ENCODE data around the gene ELMOD2. TPM values are rescaled to one million over a fixed set of nuclear protein-coding genes. Genes with fewer than 3 reads are reported as not detected.

ELMOD2 gene, protein sequence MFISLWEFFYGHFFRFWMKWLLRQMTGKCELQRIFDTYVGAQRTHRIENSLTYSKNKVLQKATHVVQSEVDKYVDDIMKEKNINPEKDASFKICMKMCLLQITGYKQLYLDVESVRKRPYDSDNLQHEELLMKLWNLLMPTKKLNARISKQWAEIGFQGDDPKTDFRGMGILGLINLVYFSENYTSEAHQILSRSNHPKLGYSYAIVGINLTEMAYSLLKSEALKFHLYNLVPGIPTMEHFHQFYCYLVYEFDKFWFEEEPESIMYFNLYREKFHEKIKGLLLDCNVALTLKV
- total RNA-seq (2014; rRNA removed; shearing (Covaris generic); ENCODE audit: low replicate concordance), result 23.0 and 27.8 TPM in 2 replicates

DNA sequence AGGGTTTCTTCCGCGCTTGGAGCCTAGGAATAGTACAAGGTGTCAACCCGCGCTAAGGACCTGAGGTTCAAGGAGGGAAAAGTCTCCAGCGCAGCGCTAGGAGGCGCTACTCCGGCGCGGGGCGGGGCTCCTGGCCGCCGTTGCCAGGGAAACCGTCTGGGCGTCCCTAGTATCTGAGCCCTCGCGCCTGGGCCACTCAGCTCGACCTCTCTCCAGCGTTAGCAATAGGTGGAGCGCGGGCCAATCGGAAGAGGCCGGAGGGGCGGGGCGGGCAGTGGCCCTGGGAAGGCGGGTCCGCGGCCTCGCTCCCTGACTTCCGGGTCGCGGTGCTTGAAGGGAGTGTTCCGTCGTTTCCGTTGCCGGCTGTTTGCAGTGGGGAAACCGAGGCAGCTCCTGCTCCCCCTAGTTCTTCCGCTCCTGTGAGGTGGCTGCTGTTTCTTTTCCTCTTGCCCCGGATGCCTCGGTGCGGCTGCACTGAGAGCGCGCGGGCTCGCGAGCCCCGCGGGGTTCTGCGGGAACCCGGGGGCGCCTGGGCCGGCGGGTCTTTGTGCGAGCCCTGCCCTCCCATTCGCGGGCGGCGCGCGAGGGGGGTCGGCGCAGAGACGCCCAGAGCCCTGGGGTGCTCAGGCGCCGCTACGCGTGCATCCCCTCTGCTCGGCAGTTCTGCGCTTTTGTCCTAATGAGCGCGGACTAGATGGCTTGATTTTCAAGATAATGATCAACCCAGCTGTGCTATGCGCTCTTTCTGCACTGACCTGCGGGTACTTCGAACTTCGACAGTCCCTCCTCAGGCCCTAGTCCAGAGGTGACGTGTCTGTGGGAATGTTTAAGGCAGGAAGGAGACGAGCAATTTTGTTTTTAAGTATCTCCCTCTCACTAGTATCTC is at the start of gene ELMOD2:
ELMOD2 (plus strand) TSS at position 312 of the 886 bp plus-strand sequence. CDS start 1,261 bp downstream, outside the sequence.
- Histone ChIP-seq H3K9ac (ENCODE audit: low read length) (peak within 1 kb of the TSS; percentile 85), H3K4me2 (ENCODE audit: low read depth, low read length, poor library complexity, severe bottlenecking) (peak within 1 kb of the TSS; percentile 84), H3K4me1 (ENCODE audit: low read length) (peaks cover 18% of the 10 kb centered on the region), H3K79me2 (ENCODE audit: low read length) (peaks cover 32% of the 10 kb centered on the region), H3K4me3 (ENCODE audit: low read length) (peak within 1 kb of the TSS; percentile 90), H2AFZ (ENCODE audit: low read length) (peak within 1 kb of the TSS; percentile 86), H3K9me2 (replicated peaks; ENCODE audit: insufficient read depth, low read length) (0 out of 2 replicates have a peak, but pooled peaks cover 5% of the 10 kb centered on the region), H3K27ac (ENCODE audit: low read length) (peak within 1 kb of the TSS; percentile 46; the same call in 1 of the 2 replicates), H4K20me1 (ENCODE audit: insufficient read depth, low read depth, low read length) (no peaks in the 10 kb centered on the region), H3K27me3 (ENCODE audit: low read length) (no peaks in the 10 kb centered on the region), H3K9me3 (ENCODE audit: low read length) (no peaks in the 10 kb centered on the region), H3K36me3 (ENCODE audit: insufficient read depth, low read length) (peaks cover 20% of the 10 kb centered on the region)
- DNase-seq, result peak; percentile 99

DNA sequence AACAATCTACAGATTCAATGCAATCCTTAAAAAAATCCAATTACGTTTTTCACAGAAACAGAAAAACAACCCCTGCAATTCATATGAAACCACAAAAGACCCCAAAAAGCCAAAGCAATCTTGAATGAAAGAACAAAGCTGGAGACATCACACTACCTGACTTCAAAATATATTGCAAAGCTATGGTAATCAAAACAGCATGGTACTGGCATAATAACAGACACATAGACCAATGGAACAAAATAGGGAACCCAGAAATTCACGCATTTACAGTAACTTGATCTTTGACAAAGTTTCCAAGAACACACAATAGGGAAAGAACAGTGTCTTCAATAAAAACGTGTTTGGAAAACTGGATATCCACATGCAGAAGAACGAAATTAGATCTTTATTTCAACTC is 40.5 kb upstream of the ELMOD2 start:
- Histone ChIP-seq H4K20me1 (ENCODE audit: insufficient read depth, low read depth, low read length) (no peaks in the 10 kb centered on the region), H3K4me1 (ENCODE audit: low read length) (no peaks in the 10 kb centered on the region), H3K9me3 (ENCODE audit: low read length) (no peaks in the 10 kb centered on the region), H3K79me2 (ENCODE audit: low read length) (no peaks in the 10 kb centered on the region), H3K9me2 (replicated peaks; ENCODE audit: insufficient read depth, low read length) (no peaks in the 10 kb centered on the region), H3K4me2 (ENCODE audit: low read depth, low read length, poor library complexity, severe bottlenecking) (no peak overlapping the region), H3K27me3 (ENCODE audit: low read length) (no peaks in the 10 kb centered on the region), H3K9ac (ENCODE audit: low read length) (no peak overlapping the region), H3K4me3 (ENCODE audit: low read length) (no peak overlapping the region), H3K27ac (ENCODE audit: low read length) (no peak overlapping the region), H3K36me3 (ENCODE audit: insufficient read depth, low read length) (no peaks in the 10 kb centered on the region), H2AFZ (ENCODE audit: low read length) (no peak overlapping the region)
- DNase-seq, result peak; percentile 27

DNA sequence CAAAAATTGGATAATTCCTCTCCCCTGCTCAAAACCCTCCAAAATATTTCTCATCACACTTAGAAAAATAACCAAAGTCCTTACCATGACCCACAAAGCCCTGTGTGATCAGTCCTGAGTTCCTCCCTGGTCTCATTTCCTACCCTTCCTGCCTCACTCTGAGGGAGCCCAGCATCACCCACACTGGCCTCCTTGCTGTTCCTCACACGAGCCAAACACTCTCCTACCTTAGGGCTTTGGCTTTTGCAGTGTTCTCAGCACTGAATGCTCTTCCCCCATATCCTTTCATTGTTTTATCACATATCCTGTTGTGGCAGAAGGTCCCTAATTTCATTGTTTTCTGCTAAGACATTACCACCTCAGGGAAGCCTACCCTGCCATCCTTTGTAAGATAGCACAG is 38.0 kb upstream of the ELMOD2 start:
- no peak overlapping the region for H2AFZ ChIP-seq (ENCODE audit: low read length)
- H3K36me3 ChIP-seq (ENCODE audit: insufficient read depth, low read length), result no peaks in the 10 kb centered on the region
- no peak overlapping the region for H3K27ac ChIP-seq (ENCODE audit: low read length)
- no peaks in the 10 kb centered on the region for H3K27me3 ChIP-seq (ENCODE audit: low read length)
- no peak overlapping the region for H3K4me2 ChIP-seq (ENCODE audit: low read depth, low read length, poor library complexity, severe bottlenecking)
- H4K20me1 ChIP-seq (ENCODE audit: insufficient read depth, low read depth, low read length), result no peaks in the 10 kb centered on the region
- DNase-seq, result no peak
- H3K9me3 ChIP-seq (ENCODE audit: low read length), result no peaks in the 10 kb centered on the region
- H3K79me2 ChIP-seq (ENCODE audit: low read length), result no peaks in the 10 kb centered on the region
- H3K4me1 ChIP-seq (ENCODE audit: low read length), result no peaks in the 10 kb centered on the region
- H3K9ac ChIP-seq (ENCODE audit: low read length), result no peak overlapping the region
- H3K9me2 ChIP-seq (replicated peaks; ENCODE audit: insufficient read depth, low read length), result no peaks in the 10 kb centered on the region
- H3K4me3 ChIP-seq (ENCODE audit: low read length), result no peak overlapping the region

DNA sequence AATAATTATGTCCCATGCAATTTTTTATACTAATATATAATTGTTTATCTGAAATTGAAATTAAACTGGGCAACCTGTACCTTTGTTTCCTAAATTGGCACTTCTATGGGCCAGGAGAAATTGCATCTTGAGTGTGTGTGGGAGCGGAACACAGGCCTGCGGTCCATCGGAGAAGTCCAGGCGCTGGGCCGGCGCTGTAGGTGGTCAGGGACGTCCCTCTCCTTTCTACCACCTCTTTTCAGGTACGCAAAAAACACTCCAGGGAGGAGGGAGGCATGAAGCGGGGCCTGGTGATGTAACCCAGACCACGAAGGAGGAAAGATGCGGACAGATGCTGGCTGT is 26.6 kb upstream of the ELMOD2 start:
- no peaks in the 10 kb centered on the region for H3K4me1 ChIP-seq (ENCODE audit: low read length)
- H3K27me3 ChIP-seq (ENCODE audit: low read length), result no peaks in the 10 kb centered on the region
- no peak overlapping the region for H3K27ac ChIP-seq (ENCODE audit: low read length)
- H3K79me2 ChIP-seq (ENCODE audit: low read length), result no peaks in the 10 kb centered on the region
- H3K9ac ChIP-seq (ENCODE audit: low read length), result no peak overlapping the region
- DNase-seq, result no peak
- no peaks in the 10 kb centered on the region for H3K9me2 ChIP-seq (replicated peaks; ENCODE audit: insufficient read depth, low read length)
- no peaks in the 10 kb centered on the region for H4K20me1 ChIP-seq (ENCODE audit: insufficient read depth, low read depth, low read length)
- H3K36me3 ChIP-seq (ENCODE audit: insufficient read depth, low read length), result no peaks in the 10 kb centered on the region
- H2AFZ ChIP-seq (ENCODE audit: low read length), result no peak overlapping the region
- H3K4me3 ChIP-seq (ENCODE audit: low read length), result no peak overlapping the region
- H3K4me2 ChIP-seq (ENCODE audit: low read depth, low read length, poor library complexity, severe bottlenecking), result no peak overlapping the region
- no peaks in the 10 kb centered on the region for H3K9me3 ChIP-seq (ENCODE audit: low read length)

GRCh38 chr4:140497747-140498636 is 26.0 kb upstream of the ELMOD2 start, which contains the start of gene MGAT4D:
TSS of gene MGAT4D (minus strand) at chr4:140498293. CDS start at chr4:140498222, 71 bp downstream.
- DNase-seq, result no peak
- H3K9ac ChIP-seq (ENCODE audit: low read length), result no peak within 1 kb of the TSS
- H3K9me2 ChIP-seq (replicated peaks; ENCODE audit: insufficient read depth, low read length), result no peaks in the 10 kb centered on the region
- H3K4me1 ChIP-seq (ENCODE audit: low read length), result no peaks in the 10 kb centered on the region
- no peaks in the 10 kb centered on the region for H3K27me3 ChIP-seq (ENCODE audit: low read length)
- no peaks in the 10 kb centered on the region for H4K20me1 ChIP-seq (ENCODE audit: insufficient read depth, low read depth, low read length)
- no peak within 1 kb of the TSS for H2AFZ ChIP-seq (ENCODE audit: low read length)
- no peaks in the 10 kb centered on the region for H3K9me3 ChIP-seq (ENCODE audit: low read length)
- H3K4me3 ChIP-seq (ENCODE audit: low read length), result no peak within 1 kb of the TSS
- no peaks in the 10 kb centered on the region for H3K79me2 ChIP-seq (ENCODE audit: low read length)
- no peaks in the 10 kb centered on the region for H3K36me3 ChIP-seq (ENCODE audit: insufficient read depth, low read length)
- H3K4me2 ChIP-seq (ENCODE audit: low read depth, low read length, poor library complexity, severe bottlenecking), result no peak within 1 kb of the TSS
- no peak within 1 kb of the TSS for H3K27ac ChIP-seq (ENCODE audit: low read length)

DNA sequence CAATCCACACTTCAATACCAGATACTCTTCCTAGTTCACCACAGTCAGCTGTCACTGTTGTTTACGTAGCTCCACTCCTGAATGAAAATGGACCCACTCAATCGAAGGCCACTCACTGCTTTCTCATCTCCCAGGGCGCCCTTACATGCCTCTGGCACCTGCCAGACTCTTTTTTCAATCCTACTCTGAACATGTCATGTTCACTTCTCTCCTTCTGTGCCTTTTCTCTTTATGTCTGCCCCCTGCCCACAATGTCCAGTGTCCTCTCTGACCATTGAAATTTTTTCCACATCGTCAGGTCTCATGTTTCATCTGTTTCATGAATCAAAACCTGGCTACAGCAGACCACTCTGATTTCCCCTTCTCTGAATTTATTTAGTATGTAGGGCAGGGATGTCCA is 24.6 kb upstream of the ELMOD2 start:
- Histone ChIP-seq H3K27me3 (ENCODE audit: low read length) (no peaks in the 10 kb centered on the region), H3K4me3 (ENCODE audit: low read length) (no peak overlapping the region), H3K9me2 (replicated peaks; ENCODE audit: insufficient read depth, low read length) (no peaks in the 10 kb centered on the region), H3K27ac (ENCODE audit: low read length) (no peak overlapping the region), H3K9me3 (ENCODE audit: low read length) (no peaks in the 10 kb centered on the region), H3K36me3 (ENCODE audit: insufficient read depth, low read length) (no peaks in the 10 kb centered on the region), H4K20me1 (ENCODE audit: insufficient read depth, low read depth, low read length) (no peaks in the 10 kb centered on the region), H2AFZ (ENCODE audit: low read length) (no peak overlapping the region), H3K4me2 (ENCODE audit: low read depth, low read length, poor library complexity, severe bottlenecking) (no peak overlapping the region), H3K79me2 (ENCODE audit: low read length) (no peaks in the 10 kb centered on the region), H3K9ac (ENCODE audit: low read length) (no peak overlapping the region), H3K4me1 (ENCODE audit: low read length) (no peaks in the 10 kb centered on the region)
- no peak for DNase-seq

GRCh38 chr4:140504261-140504660 is 19.7 kb upstream of the ELMOD2 start:
- Histone ChIP-seq H3K27ac (ENCODE audit: low read length) (no peak overlapping the region), H3K79me2 (ENCODE audit: low read length) (no peaks in the 10 kb centered on the region), H3K27me3 (ENCODE audit: low read length) (no peaks in the 10 kb centered on the region), H3K9ac (ENCODE audit: low read length) (no peak overlapping the region), H4K20me1 (ENCODE audit: insufficient read depth, low read depth, low read length) (no peaks in the 10 kb centered on the region), H3K9me3 (ENCODE audit: low read length) (no peaks in the 10 kb centered on the region), H3K4me3 (ENCODE audit: low read length) (no peak overlapping the region), H2AFZ (ENCODE audit: low read length) (no peak overlapping the region), H3K4me1 (ENCODE audit: low read length) (no peaks in the 10 kb centered on the region), H3K9me2 (replicated peaks; ENCODE audit: insufficient read depth, low read length) (no peaks in the 10 kb centered on the region), H3K36me3 (ENCODE audit: insufficient read depth, low read length) (no peaks in the 10 kb centered on the region), H3K4me2 (ENCODE audit: low read depth, low read length, poor library complexity, severe bottlenecking) (no peak overlapping the region)
- DNase-seq, result no peak
